Measurements from ENCODE around the gene TOR1AIP1. TPM values are rescaled to one million over a fixed set of nuclear protein-coding genes. Genes with fewer than 3 reads are reported as not detected.
A peak's percentile ranks its signal among the peaks of the same experiment; 100 is the strongest.

The TOR1AIP1 gene
- total RNA-seq, 1 donor: 66.5 TPM

GRCh38 chr1:179857009-179857408 lies 25.1 kb upstream of the TOR1AIP1 start:
- DNase-seq (ENCODE audit: low read depth): no peak
- H3K4me3 ChIP-seq (ENCODE audit: low read depth, low read length): no peak overlapping the region
- TF ChIP-seq, protein P1, sequence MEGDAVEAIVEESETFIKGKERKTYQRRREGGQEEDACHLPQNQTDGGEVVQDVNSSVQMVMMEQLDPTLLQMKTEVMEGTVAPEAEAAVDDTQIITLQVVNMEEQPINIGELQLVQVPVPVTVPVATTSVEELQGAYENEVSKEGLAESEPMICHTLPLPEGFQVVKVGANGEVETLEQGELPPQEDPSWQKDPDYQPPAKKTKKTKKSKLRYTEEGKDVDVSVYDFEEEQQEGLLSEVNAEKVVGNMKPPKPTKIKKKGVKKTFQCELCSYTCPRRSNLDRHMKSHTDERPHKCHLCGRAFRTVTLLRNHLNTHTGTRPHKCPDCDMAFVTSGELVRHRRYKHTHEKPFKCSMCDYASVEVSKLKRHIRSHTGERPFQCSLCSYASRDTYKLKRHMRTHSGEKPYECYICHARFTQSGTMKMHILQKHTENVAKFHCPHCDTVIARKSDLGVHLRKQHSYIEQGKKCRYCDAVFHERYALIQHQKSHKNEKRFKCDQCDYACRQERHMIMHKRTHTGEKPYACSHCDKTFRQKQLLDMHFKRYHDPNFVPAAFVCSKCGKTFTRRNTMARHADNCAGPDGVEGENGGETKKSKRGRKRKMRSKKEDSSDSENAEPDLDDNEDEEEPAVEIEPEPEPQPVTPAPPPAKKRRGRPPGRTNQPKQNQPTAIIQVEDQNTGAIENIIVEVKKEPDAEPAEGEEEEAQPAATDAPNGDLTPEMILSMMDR (IDR thresholded peaks at IDR 0.05; ENCODE audit: insufficient read depth, low read depth, low read length): no peak

- H3K4me3 ChIP-seq (ENCODE audit: low read depth, low read length): no peak overlapping the region
- no peak for DNase-seq (ENCODE audit: low read depth)
- TF ChIP-seq, protein P1 (IDR thresholded peaks at IDR 0.05; ENCODE audit: insufficient read depth, low read depth, low read length): no peak
Measured at GRCh38 chr1:179860652-179861051, 21.4 kb upstream of the TOR1AIP1 start.

- no peak for DNase-seq (ENCODE audit: low read depth)
- no peak overlapping the region for H3K4me3 ChIP-seq (ENCODE audit: low read depth, low read length)
- TF ChIP-seq, protein P1 (IDR thresholded peaks at IDR 0.05; ENCODE audit: insufficient read depth, low read depth, low read length): no peak
Measured at GRCh38 chr1:179865377-179865776, 16.7 kb upstream of the TOR1AIP1 start.

DNA sequence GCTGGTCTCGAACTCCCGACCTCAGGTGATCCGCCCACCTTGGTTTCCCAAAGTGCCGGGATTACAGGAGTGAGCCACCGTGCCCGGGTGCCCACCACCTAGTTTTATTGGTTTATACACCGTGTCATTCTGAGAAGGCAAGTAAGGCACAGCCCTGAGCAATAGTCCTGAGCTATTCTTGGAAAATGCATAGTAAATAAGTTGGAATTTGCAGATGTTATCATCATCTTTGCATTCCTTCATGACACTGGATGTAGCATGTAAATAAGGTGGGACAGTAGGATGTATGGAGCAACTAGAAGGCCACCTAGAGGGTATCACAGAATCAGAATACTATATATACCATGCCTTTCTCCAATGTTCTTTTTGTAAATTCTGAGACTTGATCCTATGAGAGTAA lies 15.5 kb upstream of the TOR1AIP1 start:
- TF ChIP-seq, protein P1 (IDR thresholded peaks at IDR 0.05; ENCODE audit: insufficient read depth, low read depth, low read length): no peak
- no peak overlapping the region for H3K4me3 ChIP-seq (ENCODE audit: low read depth, low read length)
- no peak for DNase-seq (ENCODE audit: low read depth)

- DNase-seq (ENCODE audit: low read depth): peak; percentile 67
- TF ChIP-seq, protein P1 (IDR thresholded peaks at IDR 0.05; ENCODE audit: insufficient read depth, low read depth, low read length): peak; percentile 85
- no peak overlapping the region for H3K4me3 ChIP-seq (ENCODE audit: low read depth, low read length)
Measured at GRCh38 chr1:179867493-179868330, 14.4 kb upstream of the TOR1AIP1 start.

- DNase-seq (ENCODE audit: low read depth): no peak
- TF ChIP-seq, protein P1 (IDR thresholded peaks at IDR 0.05; ENCODE audit: insufficient read depth, low read depth, low read length): no peak
Measured at GRCh38 chr1:179870870-179871269, 11.2 kb upstream of the TOR1AIP1 start.

More at GRCh38 chr1:179870870-179871269, 11.2 kb upstream of the TOR1AIP1 start:
- H3K4me3 ChIP-seq (ENCODE audit: low read depth, low read length): no peak overlapping the region
